ENCODE results near the gene AMH. TPM values are rescaled to one million over a fixed set of nuclear protein-coding genes. Genes with fewer than 3 reads are reported as not detected.

The AMH gene
- polyA plus RNA-seq, 1 experiment, result 0.66 TPM

DNA sequence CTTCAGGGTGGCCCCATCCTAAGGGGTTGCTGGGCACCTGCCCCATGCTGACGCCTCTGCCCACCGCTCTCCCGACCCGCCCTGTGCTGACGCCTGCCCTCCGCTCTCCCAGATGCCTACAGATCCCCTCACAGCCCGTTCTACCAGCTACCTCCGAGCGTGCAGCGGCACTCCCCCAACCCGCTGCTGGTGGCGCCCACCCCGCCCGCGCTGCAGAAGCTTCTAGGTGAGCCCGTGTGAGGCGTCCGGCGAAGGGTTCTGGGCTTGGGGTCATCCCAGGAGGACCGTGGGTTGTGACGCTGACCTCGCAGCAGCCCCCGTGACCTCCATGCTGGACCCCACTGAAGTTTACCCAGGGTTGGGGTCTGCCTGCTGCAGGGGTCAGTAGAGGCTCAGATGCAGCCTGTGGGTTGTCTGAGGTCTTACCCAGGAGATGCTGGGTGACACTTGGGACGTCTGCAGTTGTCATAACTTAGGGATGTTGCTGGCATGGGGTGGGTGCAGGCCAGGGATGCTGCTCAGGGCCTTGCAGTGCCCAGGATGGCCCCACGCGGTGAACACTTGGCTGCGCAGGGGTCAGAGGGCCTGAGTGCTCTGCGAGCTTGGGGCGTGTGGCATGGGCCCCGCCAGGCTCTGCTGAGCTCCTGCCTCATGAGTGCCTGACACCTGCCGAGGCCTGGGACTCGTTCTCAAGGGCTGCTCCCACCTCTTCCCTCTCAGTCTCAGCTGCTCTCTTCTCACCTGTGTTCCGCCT is 38.0 kb upstream of the AMH start:
- no peak for DNase-seq (ENCODE audit: low read depth)
- TF ChIP-seq, protein P1, sequence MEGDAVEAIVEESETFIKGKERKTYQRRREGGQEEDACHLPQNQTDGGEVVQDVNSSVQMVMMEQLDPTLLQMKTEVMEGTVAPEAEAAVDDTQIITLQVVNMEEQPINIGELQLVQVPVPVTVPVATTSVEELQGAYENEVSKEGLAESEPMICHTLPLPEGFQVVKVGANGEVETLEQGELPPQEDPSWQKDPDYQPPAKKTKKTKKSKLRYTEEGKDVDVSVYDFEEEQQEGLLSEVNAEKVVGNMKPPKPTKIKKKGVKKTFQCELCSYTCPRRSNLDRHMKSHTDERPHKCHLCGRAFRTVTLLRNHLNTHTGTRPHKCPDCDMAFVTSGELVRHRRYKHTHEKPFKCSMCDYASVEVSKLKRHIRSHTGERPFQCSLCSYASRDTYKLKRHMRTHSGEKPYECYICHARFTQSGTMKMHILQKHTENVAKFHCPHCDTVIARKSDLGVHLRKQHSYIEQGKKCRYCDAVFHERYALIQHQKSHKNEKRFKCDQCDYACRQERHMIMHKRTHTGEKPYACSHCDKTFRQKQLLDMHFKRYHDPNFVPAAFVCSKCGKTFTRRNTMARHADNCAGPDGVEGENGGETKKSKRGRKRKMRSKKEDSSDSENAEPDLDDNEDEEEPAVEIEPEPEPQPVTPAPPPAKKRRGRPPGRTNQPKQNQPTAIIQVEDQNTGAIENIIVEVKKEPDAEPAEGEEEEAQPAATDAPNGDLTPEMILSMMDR (IDR thresholded peaks at IDR 0.05; ENCODE audit: insufficient read depth, low read depth, low read length), result no peak
- CTCF ChIA-PET, result interaction anchor here (1.3 kb wide), 1 partner anchor 105 kb away, joined by 3 read pairs; no protein-coding TSS in a partner anchor
- peaks cover 60% of the 10 kb centered on the region for H3K36me3 ChIP-seq (ENCODE audit: control insufficient read depth, insufficient read depth, low read length)
- no peaks in the 10 kb centered on the region for H3K27me3 ChIP-seq (ENCODE audit: control insufficient read depth, insufficient read depth, low read length)
- POLR2A ChIA-PET, result no interaction called here
- H3K4me3 ChIP-seq (ENCODE audit: low read depth, low read length), result no peak overlapping the region

DNA sequence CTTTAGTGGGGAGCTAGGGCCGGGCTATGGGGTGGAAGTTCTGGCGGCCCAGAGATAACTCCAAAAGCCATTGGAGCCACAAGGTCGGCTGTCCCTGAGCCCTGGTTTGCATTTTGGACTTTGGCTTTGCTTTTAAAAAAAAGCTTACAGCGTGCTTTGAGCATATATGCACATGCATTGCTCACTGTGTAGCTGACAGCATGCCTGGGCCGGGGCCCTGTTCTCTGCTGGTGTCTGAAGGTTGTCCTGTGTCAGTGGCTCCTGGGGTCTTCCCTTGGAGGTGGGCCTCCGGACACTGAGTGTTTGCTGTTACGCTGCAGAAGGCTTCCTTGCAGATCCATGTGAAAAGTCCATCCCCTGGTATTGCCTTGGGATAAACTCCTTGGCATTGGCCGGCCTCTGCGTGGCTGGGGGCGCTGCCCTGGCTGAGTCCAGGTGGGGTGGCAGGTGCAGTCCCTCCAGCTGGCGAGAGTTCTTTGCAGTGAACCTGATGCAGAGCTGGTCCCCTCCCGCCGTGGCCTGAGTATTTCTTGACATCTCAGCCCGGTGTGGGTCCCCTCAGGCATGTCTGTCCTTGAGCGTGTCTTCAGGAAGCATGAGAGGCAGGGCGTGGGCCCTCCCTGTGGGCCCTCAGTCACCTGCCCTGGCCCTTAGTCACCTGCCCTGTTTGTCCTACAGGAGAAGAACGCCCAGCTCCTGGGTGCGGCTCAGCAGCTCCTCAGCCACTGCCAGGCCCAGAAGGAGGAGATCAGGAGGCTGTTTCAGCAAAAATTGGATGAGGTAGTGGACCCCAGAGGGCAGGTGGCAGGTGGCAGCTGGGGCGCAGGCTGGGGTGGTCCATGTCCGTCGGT is 36.0 kb upstream of the AMH start:
- CTCF ChIA-PET, result interaction anchor here (0.6 to 1.2 kb wide), 3 partner anchors 13 to 45 kb away, joined by 3 to 4 read pairs (median 3); partner anchors contain the start of gene PLEKHJ1
- no peak for DNase-seq (ENCODE audit: low read depth)
- POLR2A ChIA-PET, result no interaction called here
- Histone ChIP-seq H3K36me3 (ENCODE audit: control insufficient read depth, insufficient read depth, low read length) (peaks cover 64% of the 10 kb centered on the region), H3K27me3 (ENCODE audit: control insufficient read depth, insufficient read depth, low read length) (no peaks in the 10 kb centered on the region), H3K4me3 (ENCODE audit: low read depth, low read length) (no peak overlapping the region)
- TF ChIP-seq, protein P1 (IDR thresholded peaks at IDR 0.05; ENCODE audit: insufficient read depth, low read depth, low read length), result no peak

DNA sequence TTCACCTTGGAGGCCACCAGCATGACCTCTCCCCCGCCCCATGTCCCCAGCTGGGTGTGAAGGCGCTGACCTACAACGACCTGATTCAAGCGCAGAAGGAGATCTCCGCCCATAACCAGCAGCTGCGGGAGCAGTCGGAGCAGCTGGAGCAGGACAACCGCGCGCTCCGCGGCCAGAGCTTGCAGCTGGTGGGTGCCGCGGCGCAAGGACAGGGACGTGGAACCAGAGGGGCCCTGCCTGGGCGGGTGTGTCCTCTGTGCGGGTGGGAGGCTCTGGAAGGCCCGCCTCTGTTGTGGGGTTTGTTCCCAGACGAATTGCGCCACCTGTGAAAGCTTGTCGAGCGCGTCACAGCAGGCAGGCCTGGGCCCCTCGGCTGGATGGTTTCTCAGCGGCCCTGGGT is 35.3 kb upstream of the AMH start:
- ChIA-PET CTCF (interaction anchor here (0.8 to 1.2 kb wide), 2 partner anchors 12 to 22 kb away, joined by 3 to 4 read pairs; partner anchors contain the start of gene PLEKHJ1), POLR2A (no interaction called here)
- TF ChIP-seq, protein P1 (IDR thresholded peaks at IDR 0.05; ENCODE audit: insufficient read depth, low read depth, low read length), result no peak
- DNase-seq (ENCODE audit: low read depth), result no peak
- Histone ChIP-seq H3K36me3 (ENCODE audit: control insufficient read depth, insufficient read depth, low read length) (peaks cover 64% of the 10 kb centered on the region), H3K27me3 (ENCODE audit: control insufficient read depth, insufficient read depth, low read length) (no peaks in the 10 kb centered on the region), H3K4me3 (ENCODE audit: low read depth, low read length) (no peak overlapping the region)

DNA sequence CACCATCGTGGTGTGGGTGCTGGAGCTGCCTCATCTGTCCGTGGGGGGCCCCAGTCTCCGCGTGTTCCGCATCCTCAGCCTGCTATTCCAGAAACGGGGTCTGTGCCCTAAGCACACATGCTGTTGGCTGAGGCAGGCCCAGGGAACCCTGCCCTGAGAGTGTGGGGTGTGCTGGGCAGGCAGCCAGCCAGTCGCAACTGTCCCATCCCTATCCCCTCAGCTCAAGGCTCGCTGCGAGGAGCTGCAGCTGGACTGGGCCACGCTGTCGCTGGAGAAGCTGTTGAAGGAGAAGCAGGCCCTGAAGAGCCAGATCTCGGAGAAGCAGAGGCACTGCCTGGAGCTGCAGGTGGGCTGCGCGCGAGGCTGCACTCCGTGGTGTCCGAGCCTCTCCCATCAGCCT is 34.9 kb upstream of the AMH start:
- peaks cover 63% of the 10 kb centered on the region for H3K36me3 ChIP-seq (ENCODE audit: control insufficient read depth, insufficient read depth, low read length)
- TF ChIP-seq, protein P1 (IDR thresholded peaks at IDR 0.05; ENCODE audit: insufficient read depth, low read depth, low read length), result no peak
- CTCF ChIA-PET, result interaction anchor here (1.2 to 1.8 kb wide), 2 partner anchors 12 to 16 kb away, joined by 4 to 5 read pairs; no protein-coding TSS in a partner anchor
- no peaks in the 10 kb centered on the region for H3K27me3 ChIP-seq (ENCODE audit: control insufficient read depth, insufficient read depth, low read length)
- POLR2A ChIA-PET, result no interaction called here
- no peak for DNase-seq (ENCODE audit: low read depth)
- no peak overlapping the region for H3K4me3 ChIP-seq (ENCODE audit: low read depth, low read length)

DNA sequence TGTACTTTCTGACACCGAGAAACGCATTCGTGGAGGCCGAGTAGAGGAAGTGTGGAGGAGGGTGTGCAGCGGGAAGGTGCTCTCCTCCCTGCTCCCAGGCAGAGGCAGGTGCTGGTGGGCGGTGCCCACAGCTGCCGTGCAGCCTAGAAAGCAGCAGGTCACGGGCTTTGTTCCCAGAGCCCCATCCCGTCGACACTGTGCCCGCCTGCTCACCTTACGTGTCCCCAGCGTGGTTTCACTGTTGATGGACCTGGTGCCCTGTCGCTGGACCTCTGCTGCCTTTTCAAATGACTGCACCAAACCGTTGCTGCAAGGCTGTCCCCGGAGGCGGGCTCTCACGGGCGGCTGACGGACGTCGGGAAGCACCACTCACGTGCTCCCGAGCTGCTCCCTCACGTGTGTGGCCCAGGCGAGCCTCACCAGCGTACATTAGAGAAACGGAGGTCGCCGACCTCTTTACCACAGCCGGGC is 33.8 kb upstream of the AMH start:
- DNase-seq (ENCODE audit: low read depth), result no peak
- peaks cover 67% of the 10 kb centered on the region for H3K36me3 ChIP-seq (ENCODE audit: control insufficient read depth, insufficient read depth, low read length)
- ChIA-PET POLR2A (no interaction called here), CTCF (interaction anchor here (0.6 to 1.8 kb wide), 2 partner anchors 15 to 21 kb away, joined by 3 to 5 read pairs; partner anchors contain the start of gene PLEKHJ1)
- H3K4me3 ChIP-seq (ENCODE audit: low read depth, low read length), result no peak overlapping the region
- TF ChIP-seq, protein P1 (IDR thresholded peaks at IDR 0.05; ENCODE audit: insufficient read depth, low read depth, low read length), result no peak
- no peaks in the 10 kb centered on the region for H3K27me3 ChIP-seq (ENCODE audit: control insufficient read depth, insufficient read depth, low read length)

Data from BJ (cell line).